ENCODE measurements around the gene CHST13. TPM values are rescaled to one million over a fixed set of nuclear protein-coding genes. Genes with fewer than 3 reads are reported as not detected.
"Not testable (repeated sequence)": the region's sequence is repeated elsewhere in the genome, so short reads cannot be mapped to it uniquely, and the experiment has no call there.

Gene CHST13
- polyA plus RNA-seq, 1 donor: 3.5 TPM

- DNase-seq: no peak
These were observed 1.3 kb downstream of the CHST13 start for GRCh38 chr3:126525091-126525852.

GRCh38 chr3:126525853-126526667 is 2.1 kb downstream of the CHST13 start:
- DNase-seq: no peak

- DNase-seq: no peak
These were observed 2.7 kb downstream of the CHST13 start for GRCh38 chr3:126526668-126527005.

- no peak for DNase-seq
These were observed 3.1 kb downstream of the CHST13 start for GRCh38 chr3:126527006-126527405.

GRCh38 chr3:126527455-126528211 is 3.7 kb downstream of the CHST13 start:
- DNase-seq: no peak

- DNase-seq: no peak
These were observed 4.5 kb downstream of the CHST13 start for GRCh38 chr3:126528419-126528799.

GRCh38 chr3:126528800-126529541 is 5.0 kb downstream of the CHST13 start:
- DNase-seq: no peak

- DNase-seq: no peak
These were observed 5.7 kb downstream of the CHST13 start for GRCh38 chr3:126529585-126530170.

GRCh38 chr3:126530171-126531050 is 6.5 kb downstream of the CHST13 start:
- DNase-seq: no peak

GRCh38 chr3:126531051-126531330 is 7.0 kb downstream of the CHST13 start:
- DNase-seq: no peak

- DNase-seq: no peak
These were observed 9.6 kb downstream of the CHST13 start for GRCh38 chr3:126533506-126533905.

GRCh38 chr3:126534716-126535115 is 10.8 kb downstream of the CHST13 start:
- not testable (repeated sequence) for DNase-seq

GRCh38 chr3:126535636-126536035 is 11.7 kb downstream of the CHST13 start:
- no peak for DNase-seq

GRCh38 chr3:126536126-126536525 is 12.2 kb downstream of the CHST13 start:
- DNase-seq: no peak

GRCh38 chr3:126537116-126537729 is 13.3 kb downstream of the CHST13 start:
- no peak for DNase-seq

GRCh38 chr3:126537730-126538281 is 13.9 kb downstream of the CHST13 start:
- DNase-seq: no peak

- DNase-seq: no peak
These were observed 14.4 kb downstream of the CHST13 start for GRCh38 chr3:126538316-126538715.

- no peak for DNase-seq
These were observed 15.0 kb downstream of the CHST13 start for GRCh38 chr3:126538966-126539365.

GRCh38 chr3:126539558-126540250 is 15.7 kb downstream of the CHST13 start:
- DNase-seq: no peak

Measured in left kidney (tissue), 2 donors.